Neutrophil (primary cell): ENCODE data around the gene ELSPBP1.

ENCODE experiments used
- H3K27ac ChIP-seq: fragments of 200-600 bp; sonication (generic); 2 replicates; pipeline ENCODE4 v1.5.1; 2016; ENCODE audit warnings: mild to moderate bottlenecking, moderate library complexity
- H3K27me3 ChIP-seq: fragments of 200-600 bp; sonication (generic); 2 replicates; pipeline ENCODE4 v1.6.0; 2016; ENCODE audit warnings: mild to moderate bottlenecking
- H3K36me3 ChIP-seq: fragments of 200-600 bp; sonication (generic); 2 replicates; pipeline ENCODE4 v1.5.1; 2017
- H3K4me1 ChIP-seq, 2 experiments: fragments of 200-600 bp in 1 of 2; sonication (generic) in 1 of 2; 1 replicate in 1 of 2; 2 replicates in 1 of 2; pipeline versions ENCODE4 v1.5.1 to v1.6.1; 2013 to 2016; ENCODE audit warnings: low read depth in 1 of 2, low read length in 1 of 2, mild to moderate bottlenecking in 1 of 2, moderate library complexity in 1 of 2; ENCODE audit not compliant: control insufficient read depth in 1 of 2, insufficient read depth in 1 of 2
- H3K4me3 ChIP-seq, 2 experiments: fragments of 200-600 bp in 1 of 2; sonication (generic) in 1 of 2; 1 replicate in 1 of 2; 2 replicates in 1 of 2; pipeline ENCODE4 v1.5.1; 2013 to 2016; ENCODE audit warnings: low read depth in 1 of 2, low read length in 1 of 2, mild to moderate bottlenecking in 1 of 2, moderate library complexity in 1 of 2
- H3K9me3 ChIP-seq: fragments of 200-600 bp; sonication (generic); 2 replicates; pipeline ENCODE4 v1.5.1; 2016
- TF ChIP-seq, protein P1 (sequence below): fragments of 200-600 bp; sonication (generic); IDR thresholded peaks from 2 replicates; pipeline ENCODE4 v1.5.1; 2016; ENCODE audit warnings: antibody characterized with exemption

ELSPBP1 gene

DNA sequence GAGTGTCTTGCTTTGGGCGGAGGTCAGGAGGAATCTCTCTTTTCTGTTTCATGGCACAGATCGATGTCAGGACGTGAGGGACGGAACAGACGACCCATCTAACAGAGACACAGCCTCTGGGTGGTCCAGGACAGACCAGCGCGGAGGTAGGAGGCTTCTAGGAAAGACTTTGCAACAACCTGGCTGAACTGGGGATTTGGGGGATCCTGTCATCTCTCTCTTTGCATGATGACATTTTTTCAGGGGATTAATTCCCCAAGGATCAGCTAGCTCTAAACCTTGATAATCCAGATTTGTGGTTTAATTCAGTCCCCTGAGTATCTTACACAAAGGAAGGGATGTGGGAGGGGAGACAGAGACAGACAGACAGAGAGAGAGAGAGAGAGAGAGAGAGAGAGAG lies 35.0 kb downstream of the ELSPBP1 start:
- no peaks in the 10 kb centered on the region for H3K4me1 ChIP-seq
- TF ChIP-seq, protein P1, sequence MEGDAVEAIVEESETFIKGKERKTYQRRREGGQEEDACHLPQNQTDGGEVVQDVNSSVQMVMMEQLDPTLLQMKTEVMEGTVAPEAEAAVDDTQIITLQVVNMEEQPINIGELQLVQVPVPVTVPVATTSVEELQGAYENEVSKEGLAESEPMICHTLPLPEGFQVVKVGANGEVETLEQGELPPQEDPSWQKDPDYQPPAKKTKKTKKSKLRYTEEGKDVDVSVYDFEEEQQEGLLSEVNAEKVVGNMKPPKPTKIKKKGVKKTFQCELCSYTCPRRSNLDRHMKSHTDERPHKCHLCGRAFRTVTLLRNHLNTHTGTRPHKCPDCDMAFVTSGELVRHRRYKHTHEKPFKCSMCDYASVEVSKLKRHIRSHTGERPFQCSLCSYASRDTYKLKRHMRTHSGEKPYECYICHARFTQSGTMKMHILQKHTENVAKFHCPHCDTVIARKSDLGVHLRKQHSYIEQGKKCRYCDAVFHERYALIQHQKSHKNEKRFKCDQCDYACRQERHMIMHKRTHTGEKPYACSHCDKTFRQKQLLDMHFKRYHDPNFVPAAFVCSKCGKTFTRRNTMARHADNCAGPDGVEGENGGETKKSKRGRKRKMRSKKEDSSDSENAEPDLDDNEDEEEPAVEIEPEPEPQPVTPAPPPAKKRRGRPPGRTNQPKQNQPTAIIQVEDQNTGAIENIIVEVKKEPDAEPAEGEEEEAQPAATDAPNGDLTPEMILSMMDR, result no peak
- H3K4me3 ChIP-seq, result no peak overlapping the region
- no peaks in the 10 kb centered on the region for H3K36me3 ChIP-seq
- no peaks in the 10 kb centered on the region for H3K9me3 ChIP-seq
- H3K27me3 ChIP-seq, result no peaks in the 10 kb centered on the region
- no peak overlapping the region for H3K27ac ChIP-seq

DNA sequence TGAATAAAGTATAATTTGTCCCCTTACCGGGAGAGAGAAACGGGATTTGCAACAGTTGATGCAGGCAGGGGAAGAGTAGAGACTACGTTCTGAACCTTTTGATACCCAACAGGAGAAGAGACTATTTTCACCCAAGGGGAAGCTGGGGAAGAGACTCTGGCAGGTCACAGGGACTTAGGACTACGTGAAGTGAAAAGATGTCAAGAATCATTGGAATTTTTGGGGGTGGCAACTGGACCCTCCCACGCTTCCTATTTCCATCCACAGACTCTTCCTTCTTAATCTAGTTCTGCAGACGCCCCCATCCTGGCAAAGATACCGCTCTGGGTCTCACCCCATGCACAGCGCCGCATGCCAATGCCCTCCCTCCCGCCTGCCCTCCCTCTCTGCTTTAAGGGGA lies 35.6 kb downstream of the ELSPBP1 start:
- H3K27ac ChIP-seq, result no peak overlapping the region
- H3K9me3 ChIP-seq, result no peaks in the 10 kb centered on the region
- H3K27me3 ChIP-seq, result no peaks in the 10 kb centered on the region
- H3K36me3 ChIP-seq, result no peaks in the 10 kb centered on the region
- H3K4me1 ChIP-seq, result no peaks in the 10 kb centered on the region
- TF ChIP-seq, protein P1, result no peak
- no peak overlapping the region for H3K4me3 ChIP-seq

DNA sequence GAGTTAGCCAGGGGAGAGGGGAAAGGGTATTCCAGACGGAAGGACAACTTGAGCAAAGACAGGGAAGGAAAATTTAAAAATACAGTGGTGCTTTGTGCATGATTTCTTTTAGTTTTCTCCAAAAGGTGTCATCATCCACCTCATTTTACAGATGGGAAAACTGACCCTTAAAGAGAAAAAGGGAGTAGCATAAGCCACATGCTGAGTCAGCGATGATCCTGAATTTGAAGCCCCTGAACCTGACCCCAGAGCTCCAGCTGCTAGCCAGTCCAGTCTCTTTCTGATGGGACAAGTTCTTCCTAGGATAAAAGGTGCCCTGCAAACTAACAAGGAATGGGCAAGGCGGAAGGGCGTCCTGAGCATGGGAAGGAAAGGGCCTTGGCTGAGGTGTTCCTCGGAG lies 39.2 kb downstream of the ELSPBP1 start:
- Histone ChIP-seq H3K27ac (no peak overlapping the region), H3K4me3 (no peak overlapping the region), H3K27me3 (no peaks in the 10 kb centered on the region), H3K4me1 (no peaks in the 10 kb centered on the region), H3K36me3 (no peaks in the 10 kb centered on the region), H3K9me3 (no peaks in the 10 kb centered on the region)
- TF ChIP-seq, protein P1, result no peak

DNA sequence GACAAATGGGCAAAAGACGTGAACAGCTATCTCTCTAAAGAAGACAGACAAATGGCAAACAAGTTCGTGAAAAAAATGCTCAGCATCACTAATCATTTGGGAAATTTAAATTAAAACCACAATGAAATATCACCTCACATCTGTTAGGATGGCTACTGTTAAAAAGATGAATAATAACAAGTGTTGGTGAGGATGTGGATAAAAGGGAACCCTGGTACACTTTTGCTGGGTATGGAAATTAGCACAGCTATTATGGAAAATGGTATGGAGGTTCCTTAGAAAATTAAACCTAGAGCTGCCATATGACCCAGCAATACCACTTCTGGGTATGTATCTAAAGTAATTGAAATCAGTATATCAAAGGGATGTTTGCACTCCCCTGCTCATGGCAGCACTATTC lies 42.3 kb downstream of the ELSPBP1 start:
- no peak overlapping the region for H3K27ac ChIP-seq
- H3K4me3 ChIP-seq, result no peak overlapping the region
- H3K27me3 ChIP-seq, result peaks cover 4% of the 10 kb centered on the region
- H3K4me1 ChIP-seq, result no peaks in the 10 kb centered on the region
- TF ChIP-seq, protein P1, result no peak
- no peaks in the 10 kb centered on the region for H3K9me3 ChIP-seq
- H3K36me3 ChIP-seq, result no peaks in the 10 kb centered on the region

DNA sequence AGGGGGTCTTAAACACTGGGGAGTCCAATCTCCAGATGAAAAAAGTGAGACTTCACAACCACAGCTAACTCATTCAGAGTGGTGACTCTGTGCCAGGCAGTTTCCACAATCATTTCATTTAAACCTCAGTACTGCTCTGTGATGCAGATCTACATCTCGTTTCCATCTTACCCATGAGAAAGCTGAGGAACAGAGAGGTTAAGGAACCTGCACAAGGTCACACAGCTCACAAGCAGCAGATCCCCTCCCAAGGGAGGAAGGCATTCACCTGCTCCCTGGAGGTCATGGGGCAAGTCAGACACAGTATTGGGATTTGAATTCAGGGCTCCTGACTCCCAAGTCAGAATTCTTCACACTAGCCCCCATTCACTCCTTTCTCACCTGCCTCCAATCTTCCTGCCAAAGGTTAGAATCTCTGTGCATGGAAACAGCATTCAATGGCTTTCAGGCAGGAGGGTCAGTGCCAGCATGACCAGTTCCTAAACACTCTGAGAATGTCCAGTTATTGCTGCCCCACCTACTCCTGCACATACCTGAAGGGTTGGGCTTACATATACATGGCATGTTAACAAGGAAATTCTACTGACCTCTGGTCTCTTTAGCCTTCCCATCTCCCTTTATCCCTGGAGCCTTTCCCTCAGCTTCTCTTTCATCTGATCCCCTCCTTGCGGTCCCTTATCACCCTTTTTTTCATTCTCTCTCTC lies 47.6 kb downstream of the ELSPBP1 start:
- H3K27ac ChIP-seq, result no peak overlapping the region
- H3K9me3 ChIP-seq, result no peaks in the 10 kb centered on the region
- H3K27me3 ChIP-seq, result peaks cover 4% of the 10 kb centered on the region
- no peaks in the 10 kb centered on the region for H3K36me3 ChIP-seq
- no peak overlapping the region for H3K4me3 ChIP-seq
- H3K4me1 ChIP-seq, result no peaks in the 10 kb centered on the region
- TF ChIP-seq, protein P1, result no peak
